ENCODE data around the gene RPA1.
"Not testable (repeated sequence)": the region's sequence is repeated elsewhere in the genome, so short reads cannot be mapped to it uniquely, and the experiment has no call there.

Gene RPA1

GRCh38 chr17:1820528-1821252 lies 9.1 kb upstream of the RPA1 start:
- no peak for DNase-seq

GRCh38 chr17:1829216-1829591 lies 601 bp upstream of the RPA1 start:
- no peak for DNase-seq

GRCh38 chr17:1830288-1830687 lies 483 bp downstream of the RPA1 start:
- no peak for DNase-seq

GRCh38 chr17:1834380-1835149 lies 4.8 kb downstream of the RPA1 start:
- no peak for DNase-seq

- no peak for DNase-seq
Measured at GRCh38 chr17:1839516-1839915, 9.7 kb downstream of the RPA1 start.

GRCh38 chr17:1843947-1844346 lies 14.1 kb downstream of the RPA1 start:
- no peak for DNase-seq

- DNase-seq, result no peak
Measured at GRCh38 chr17:1847191-1847590, 17.4 kb downstream of the RPA1 start.

- DNase-seq, result no peak
Measured at GRCh38 chr17:1852327-1852726, 22.5 kb downstream of the RPA1 start.

GRCh38 chr17:1853698-1854097 lies 23.9 kb downstream of the RPA1 start:
- no peak for DNase-seq

- DNase-seq, result not testable (repeated sequence)
Measured at GRCh38 chr17:1856462-1856861, 26.7 kb downstream of the RPA1 start.

- DNase-seq, result no peak
Measured at GRCh38 chr17:1860978-1861377, 31.2 kb downstream of the RPA1 start.

- no peak for DNase-seq
Measured at GRCh38 chr17:1861391-1862010, 31.7 kb downstream of the RPA1 start.

- no peak for DNase-seq
Measured at GRCh38 chr17:1865252-1866037, 35.6 kb downstream of the RPA1 start.

- DNase-seq, result no peak
Measured at GRCh38 chr17:1867307-1867706, 37.5 kb downstream of the RPA1 start.

GRCh38 chr17:1868090-1868489 lies 38.3 kb downstream of the RPA1 start:
- no peak for DNase-seq

GRCh38 chr17:1870592-1870991 lies 40.8 kb downstream of the RPA1 start:
- DNase-seq, result no peak

GRCh38 chr17:1871756-1872155 lies 42.0 kb downstream of the RPA1 start:
- no peak for DNase-seq

GRCh38 chr17:1872254-1872653 lies 42.4 kb downstream of the RPA1 start:
- no peak for DNase-seq

GRCh38 chr17:1872976-1873375 lies 43.2 kb downstream of the RPA1 start:
- no peak for DNase-seq

- no peak for DNase-seq
Measured at GRCh38 chr17:1873418-1873817, 43.6 kb downstream of the RPA1 start.

GRCh38 chr17:1875597-1875996 lies 45.8 kb downstream of the RPA1 start:
- no peak for DNase-seq

- no peak for DNase-seq
Measured at GRCh38 chr17:1878419-1879121, 48.8 kb downstream of the RPA1 start.

All from NCI-H1417 treated with DMSO at 0.1 percent for 48 hours (cell line).